ENCODE data around the gene MTMR12. TPM values are rescaled to one million over a fixed set of nuclear protein-coding genes. Genes with fewer than 3 reads are reported as not detected.

The MTMR12 gene
- total and polyA plus RNA-seq, 2 of the 13 experiments (the other 11 are each of a cell fraction or from before 2014, with no cell fraction given) = 23.4 to 36.6 TPM

DNA sequence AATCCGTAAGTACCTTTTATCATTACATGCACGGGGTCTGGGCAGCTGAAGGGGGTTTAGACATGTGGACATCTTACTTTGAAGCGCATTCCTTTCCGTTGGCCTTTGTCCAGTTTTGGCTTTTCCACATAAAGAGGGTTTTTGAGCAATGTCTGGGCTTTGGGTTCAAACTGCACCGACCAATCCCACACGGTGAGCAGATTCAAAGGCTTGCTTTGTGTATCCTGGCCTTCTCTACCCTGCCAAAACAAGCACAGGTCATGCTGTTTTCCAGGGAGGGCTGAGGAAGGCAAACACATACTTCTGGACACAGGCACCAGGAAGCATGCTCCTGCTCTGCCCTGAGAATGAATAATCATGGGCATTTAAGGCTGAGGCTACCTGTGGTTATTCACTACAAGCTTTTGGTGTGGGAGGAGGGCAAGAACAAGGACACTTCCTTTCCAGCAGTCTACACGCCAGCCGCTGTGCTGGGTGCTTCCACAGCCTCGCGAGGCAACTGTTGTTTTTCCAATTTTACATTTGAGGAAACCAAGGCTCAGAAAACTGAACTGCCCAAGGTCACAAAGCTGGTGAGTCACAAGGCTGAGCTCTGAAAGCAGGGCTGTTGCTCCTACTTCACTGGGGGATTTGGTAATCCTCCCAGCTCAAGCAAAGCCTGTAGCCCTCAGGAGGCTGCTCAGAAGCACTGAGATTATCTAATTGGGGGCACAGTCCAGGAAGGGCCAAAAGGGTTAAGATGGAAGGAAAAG, 78.9 kb downstream of the MTMR12 start (continued):
- TF ChIP-seq, protein P1, sequence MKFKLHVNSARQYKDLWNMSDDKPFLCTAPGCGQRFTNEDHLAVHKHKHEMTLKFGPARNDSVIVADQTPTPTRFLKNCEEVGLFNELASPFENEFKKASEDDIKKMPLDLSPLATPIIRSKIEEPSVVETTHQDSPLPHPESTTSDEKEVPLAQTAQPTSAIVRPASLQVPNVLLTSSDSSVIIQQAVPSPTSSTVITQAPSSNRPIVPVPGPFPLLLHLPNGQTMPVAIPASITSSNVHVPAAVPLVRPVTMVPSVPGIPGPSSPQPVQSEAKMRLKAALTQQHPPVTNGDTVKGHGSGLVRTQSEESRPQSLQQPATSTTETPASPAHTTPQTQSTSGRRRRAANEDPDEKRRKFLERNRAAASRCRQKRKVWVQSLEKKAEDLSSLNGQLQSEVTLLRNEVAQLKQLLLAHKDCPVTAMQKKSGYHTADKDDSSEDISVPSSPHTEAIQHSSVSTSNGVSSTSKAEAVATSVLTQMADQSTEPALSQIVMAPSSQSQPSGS (CRISPR knock-in tag; IDR thresholded peaks at IDR 0.05) = peak; percentile 79
- TF ChIP-seq TOPORS (CRISPR knock-in tag; IDR thresholded peaks at IDR 0.05) (no peak), AHR (CRISPR knock-in tag; IDR thresholded peaks at IDR 0.05) (peak; percentile 65; the same call in 1 of the 2 replicates), ZMAT3 (CRISPR knock-in tag; conservative IDR thresholded peaks at IDR 0.05) (peak; percentile 74; the same call in 1 of the 2 replicates), RARA (CRISPR knock-in tag; IDR thresholded peaks at IDR 0.05) (peak; percentile 82), TBX3 (IDR thresholded peaks at IDR 0.05; ENCODE audit: borderline replicate concordance) (no peak), THAP11 (CRISPR knock-in tag; IDR thresholded peaks at IDR 0.05) (peak; percentile 74), ZNF562 (CRISPR knock-in tag; IDR thresholded peaks at IDR 0.05; ENCODE audit: borderline replicate concordance) (no peak), IKZF4 (CRISPR knock-in tag; IDR thresholded peaks at IDR 0.05; ENCODE audit: borderline replicate concordance, low read depth, not compliant biosample characterization) (no peak), ERF (CRISPR knock-in tag; IDR thresholded peaks at IDR 0.05) (peak; percentile 94; the same call in 1 of the 2 replicates), GABPA (IDR thresholded peaks at IDR 0.05; ENCODE audit: low read depth, low read length) (no peak), GABPA (CRISPR knock-in tag; IDR thresholded peaks at IDR 0.05; ENCODE audit: low read depth) (no peak), ZEB1 (IDR thresholded peaks at IDR 0.05; ENCODE audit: insufficient replicate concordance, low read depth) (peak; percentile 16), FOXA3 (CRISPR knock-in tag; IDR thresholded peaks at IDR 0.05) (peak; percentile 93)
- TF ChIP-seq, protein P2, sequence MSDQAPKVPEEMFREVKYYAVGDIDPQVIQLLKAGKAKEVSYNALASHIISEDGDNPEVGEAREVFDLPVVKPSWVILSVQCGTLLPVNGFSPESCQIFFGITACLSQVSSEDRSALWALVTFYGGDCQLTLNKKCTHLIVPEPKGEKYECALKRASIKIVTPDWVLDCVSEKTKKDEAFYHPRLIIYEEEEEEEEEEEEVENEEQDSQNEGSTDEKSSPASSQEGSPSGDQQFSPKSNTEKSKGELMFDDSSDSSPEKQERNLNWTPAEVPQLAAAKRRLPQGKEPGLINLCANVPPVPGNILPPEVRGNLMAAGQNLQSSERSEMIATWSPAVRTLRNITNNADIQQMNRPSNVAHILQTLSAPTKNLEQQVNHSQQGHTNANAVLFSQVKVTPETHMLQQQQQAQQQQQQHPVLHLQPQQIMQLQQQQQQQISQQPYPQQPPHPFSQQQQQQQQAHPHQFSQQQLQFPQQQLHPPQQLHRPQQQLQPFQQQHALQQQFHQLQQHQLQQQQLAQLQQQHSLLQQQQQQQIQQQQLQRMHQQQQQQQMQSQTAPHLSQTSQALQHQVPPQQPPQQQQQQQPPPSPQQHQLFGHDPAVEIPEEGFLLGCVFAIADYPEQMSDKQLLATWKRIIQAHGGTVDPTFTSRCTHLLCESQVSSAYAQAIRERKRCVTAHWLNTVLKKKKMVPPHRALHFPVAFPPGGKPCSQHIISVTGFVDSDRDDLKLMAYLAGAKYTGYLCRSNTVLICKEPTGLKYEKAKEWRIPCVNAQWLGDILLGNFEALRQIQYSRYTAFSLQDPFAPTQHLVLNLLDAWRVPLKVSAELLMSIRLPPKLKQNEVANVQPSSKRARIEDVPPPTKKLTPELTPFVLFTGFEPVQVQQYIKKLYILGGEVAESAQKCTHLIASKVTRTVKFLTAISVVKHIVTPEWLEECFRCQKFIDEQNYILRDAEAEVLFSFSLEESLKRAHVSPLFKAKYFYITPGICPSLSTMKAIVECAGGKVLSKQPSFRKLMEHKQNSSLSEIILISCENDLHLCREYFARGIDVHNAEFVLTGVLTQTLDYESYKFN (CRISPR knock-in tag; conservative IDR thresholded peaks at IDR 0.05) = peak; percentile 98
- TF ChIP-seq, protein P3, sequence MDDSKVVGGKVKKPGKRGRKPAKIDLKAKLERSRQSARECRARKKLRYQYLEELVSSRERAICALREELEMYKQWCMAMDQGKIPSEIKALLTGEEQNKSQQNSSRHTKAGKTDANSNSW (CRISPR knock-in tag; IDR thresholded peaks at IDR 0.05; ENCODE audit: borderline replicate concordance) = no peak
- TF ChIP-seq, protein P4, sequence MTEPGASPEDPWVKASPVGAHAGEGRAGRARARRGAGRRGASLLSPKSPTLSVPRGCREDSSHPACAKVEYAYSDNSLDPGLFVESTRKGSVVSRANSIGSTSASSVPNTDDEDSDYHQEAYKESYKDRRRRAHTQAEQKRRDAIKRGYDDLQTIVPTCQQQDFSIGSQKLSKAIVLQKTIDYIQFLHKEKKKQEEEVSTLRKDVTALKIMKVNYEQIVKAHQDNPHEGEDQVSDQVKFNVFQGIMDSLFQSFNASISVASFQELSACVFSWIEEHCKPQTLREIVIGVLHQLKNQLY (CRISPR knock-in tag; IDR thresholded peaks at IDR 0.05) = peak; percentile 84; the same call in 1 of the 2 replicates
- TF ChIP-seq, protein P5, sequence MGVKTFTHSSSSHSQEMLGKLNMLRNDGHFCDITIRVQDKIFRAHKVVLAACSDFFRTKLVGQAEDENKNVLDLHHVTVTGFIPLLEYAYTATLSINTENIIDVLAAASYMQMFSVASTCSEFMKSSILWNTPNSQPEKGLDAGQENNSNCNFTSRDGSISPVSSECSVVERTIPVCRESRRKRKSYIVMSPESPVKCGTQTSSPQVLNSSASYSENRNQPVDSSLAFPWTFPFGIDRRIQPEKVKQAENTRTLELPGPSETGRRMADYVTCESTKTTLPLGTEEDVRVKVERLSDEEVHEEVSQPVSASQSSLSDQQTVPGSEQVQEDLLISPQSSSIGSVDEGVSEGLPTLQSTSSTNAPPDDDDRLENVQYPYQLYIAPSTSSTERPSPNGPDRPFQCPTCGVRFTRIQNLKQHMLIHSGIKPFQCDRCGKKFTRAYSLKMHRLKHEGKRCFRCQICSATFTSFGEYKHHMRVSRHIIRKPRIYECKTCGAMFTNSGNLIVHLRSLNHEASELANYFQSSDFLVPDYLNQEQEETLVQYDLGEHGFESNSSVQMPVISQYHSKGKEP (CRISPR knock-in tag; IDR thresholded peaks at IDR 0.05) = no peak
- TF ChIP-seq, protein P6, sequence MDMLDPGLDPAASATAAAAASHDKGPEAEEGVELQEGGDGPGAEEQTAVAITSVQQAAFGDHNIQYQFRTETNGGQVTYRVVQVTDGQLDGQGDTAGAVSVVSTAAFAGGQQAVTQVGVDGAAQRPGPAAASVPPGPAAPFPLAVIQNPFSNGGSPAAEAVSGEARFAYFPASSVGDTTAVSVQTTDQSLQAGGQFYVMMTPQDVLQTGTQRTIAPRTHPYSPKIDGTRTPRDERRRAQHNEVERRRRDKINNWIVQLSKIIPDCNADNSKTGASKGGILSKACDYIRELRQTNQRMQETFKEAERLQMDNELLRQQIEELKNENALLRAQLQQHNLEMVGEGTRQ (IDR thresholded peaks at IDR 0.05; ENCODE audit: low read depth, low read length) = no peak
- TF ChIP-seq, protein P6 (CRISPR knock-in tag; IDR thresholded peaks at IDR 0.05; ENCODE audit: borderline replicate concordance) = no peak; the same call in 1 of the 2 replicates

All from HepG2 (cell line).